HL-60 (cell line): ENCODE results near the gene ATG10.
"Not testable (repeated sequence)": the region's sequence is repeated elsewhere in the genome, so short reads cannot be mapped to it uniquely, and the experiment has no call there.

Source experiments
- DNase-seq, 2 experiments: peaks; one replicate each; pipeline ENCODE4 v3.0.0-alpha.2; 2010 to 2020; ENCODE audit warnings: low read depth in 1 of 2, low spot score in 1 of 2
- H3K27ac ChIP-seq: fragments of 250-450 bp; sonication (Bioruptor Pico); replicated peaks from 2 replicates; pipeline ENCODE4 v1.5.1; 2020; ENCODE audit warnings: mild to moderate bottlenecking, moderate library complexity
- H3K27me3 ChIP-seq: fragments of 250-450 bp; sonication (Bioruptor Pico); 2 replicates; pipeline ENCODE4 v1.5.1; 2021; ENCODE audit warnings: mild to moderate bottlenecking, moderate library complexity; ENCODE audit not compliant: insufficient read depth, poor library complexity, severe bottlenecking
- H3K4me3 ChIP-seq: replicated peaks from 2 replicates; pipeline ENCODE4 v1.5.1; 2011; ENCODE audit warnings: mild to moderate bottlenecking, control low read depth, low read length; ENCODE audit not compliant: insufficient read depth
- GABPA ChIP-seq: IDR thresholded peaks from 2 replicates; pipeline ENCODE4 v1.6.1; 2012; ENCODE audit warnings: low read depth
- POLR2AphosphoS5 ChIP-seq: IDR thresholded peaks from 2 replicates; pipeline ENCODE4 v1.6.1; 2012; ENCODE audit warnings: low read depth
- REST ChIP-seq: IDR thresholded peaks from 2 replicates; pipeline ENCODE4 v1.6.1; 2012; ENCODE audit warnings: low read depth; ENCODE audit not compliant: insufficient replicate concordance
- SPI1 ChIP-seq: IDR thresholded peaks from 2 replicates; pipeline ENCODE4 v1.6.1; 2012; ENCODE audit warnings: low read depth, mild to moderate bottlenecking, borderline replicate concordance
- TF ChIP-seq, protein P1 (sequence below): IDR thresholded peaks from one replicate; pipeline ENCODE4 v1.5.1; 2011; ENCODE audit warnings: low read length, control low read depth, inconsistent platforms; ENCODE audit not compliant: insufficient read depth

Gene ATG10

DNA sequence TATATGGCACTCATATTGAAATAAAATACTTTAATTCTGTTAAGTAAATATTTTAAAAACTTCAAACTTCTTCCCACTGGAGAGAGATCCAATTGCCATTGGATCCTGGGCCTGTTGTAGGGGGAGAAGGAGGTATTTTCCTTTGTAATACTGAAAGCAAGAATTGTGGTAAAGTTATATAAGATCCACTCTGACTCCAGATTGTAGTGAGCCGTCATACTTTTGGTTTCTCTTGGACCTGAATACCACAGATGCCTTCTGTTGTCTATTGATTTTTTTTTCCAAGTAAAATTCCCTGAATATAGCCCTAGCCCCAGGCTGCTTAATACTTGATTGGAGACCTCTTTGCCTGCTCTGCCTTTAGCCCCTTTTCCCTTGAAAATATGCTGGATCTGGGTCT, 86.9 kb downstream of the ATG10 start:
- no peak overlapping the region for H3K4me3 ChIP-seq
- DNase-seq = no peak
- no peak overlapping the region for H3K27ac ChIP-seq
- TF ChIP-seq, protein P1, sequence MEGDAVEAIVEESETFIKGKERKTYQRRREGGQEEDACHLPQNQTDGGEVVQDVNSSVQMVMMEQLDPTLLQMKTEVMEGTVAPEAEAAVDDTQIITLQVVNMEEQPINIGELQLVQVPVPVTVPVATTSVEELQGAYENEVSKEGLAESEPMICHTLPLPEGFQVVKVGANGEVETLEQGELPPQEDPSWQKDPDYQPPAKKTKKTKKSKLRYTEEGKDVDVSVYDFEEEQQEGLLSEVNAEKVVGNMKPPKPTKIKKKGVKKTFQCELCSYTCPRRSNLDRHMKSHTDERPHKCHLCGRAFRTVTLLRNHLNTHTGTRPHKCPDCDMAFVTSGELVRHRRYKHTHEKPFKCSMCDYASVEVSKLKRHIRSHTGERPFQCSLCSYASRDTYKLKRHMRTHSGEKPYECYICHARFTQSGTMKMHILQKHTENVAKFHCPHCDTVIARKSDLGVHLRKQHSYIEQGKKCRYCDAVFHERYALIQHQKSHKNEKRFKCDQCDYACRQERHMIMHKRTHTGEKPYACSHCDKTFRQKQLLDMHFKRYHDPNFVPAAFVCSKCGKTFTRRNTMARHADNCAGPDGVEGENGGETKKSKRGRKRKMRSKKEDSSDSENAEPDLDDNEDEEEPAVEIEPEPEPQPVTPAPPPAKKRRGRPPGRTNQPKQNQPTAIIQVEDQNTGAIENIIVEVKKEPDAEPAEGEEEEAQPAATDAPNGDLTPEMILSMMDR = no peak
- no peak for TF ChIP-seq REST
- no peak for TF ChIP-seq SPI1
- no peak for TF ChIP-seq POLR2AphosphoS5
- TF ChIP-seq GABPA = no peak
- no peaks in the 10 kb centered on the region for H3K27me3 ChIP-seq

- no peak for DNase-seq
- H3K27ac ChIP-seq = no peak overlapping the region
- no peak overlapping the region for H3K4me3 ChIP-seq
- H3K27me3 ChIP-seq = no peaks in the 10 kb centered on the region
- TF ChIP-seq SPI1 (no peak), REST (no peak), GABPA (no peak), POLR2AphosphoS5 (no peak)
- TF ChIP-seq, protein P1 = no peak
Observed at GRCh38 chr5:82066791-82067190, 95.0 kb downstream of the ATG10 start.

DNA sequence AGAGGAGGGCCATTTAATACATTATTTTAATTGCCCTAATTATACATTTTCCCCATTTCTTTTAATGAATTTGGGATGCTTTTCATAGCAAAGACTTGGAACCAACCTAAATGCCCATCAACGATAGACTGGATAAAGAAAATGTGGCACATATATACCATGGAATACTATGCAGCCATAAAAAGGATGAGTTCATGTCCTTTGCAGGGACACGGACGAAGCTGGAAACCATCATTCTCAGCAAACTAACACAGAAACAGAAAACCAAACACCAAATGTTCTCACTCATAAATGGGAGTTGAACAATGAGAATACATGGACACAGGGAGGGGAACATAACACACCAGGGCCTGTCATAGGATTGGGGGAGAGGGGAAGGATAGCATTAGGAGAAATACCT, 96.2 kb downstream of the ATG10 start:
- DNase-seq, H3K4me3 ChIP-seq, H3K27ac ChIP-seq, H3K27me3 ChIP-seq: not testable (repeated sequence)

- Histone ChIP-seq H3K4me3 (no peak overlapping the region), H3K27me3 (no peaks in the 10 kb centered on the region), H3K27ac (no peak overlapping the region)
- no peak for DNase-seq
- TF ChIP-seq, protein P1 = no peak
- TF ChIP-seq REST (no peak), GABPA (no peak), POLR2AphosphoS5 (no peak), SPI1 (no peak)
Observed at GRCh38 chr5:82068723-82069122, 96.9 kb downstream of the ATG10 start.
